Measurements from ENCODE around the gene PKD1L1.

PKD1L1 gene

GRCh38 chr7:47906883-47907282, 41.4 kb downstream of the PKD1L1 start:
- no peak for DNase-seq (ENCODE audit: extremely low read depth in 1 of 2, low read depth in 1 of 2)

DNA sequence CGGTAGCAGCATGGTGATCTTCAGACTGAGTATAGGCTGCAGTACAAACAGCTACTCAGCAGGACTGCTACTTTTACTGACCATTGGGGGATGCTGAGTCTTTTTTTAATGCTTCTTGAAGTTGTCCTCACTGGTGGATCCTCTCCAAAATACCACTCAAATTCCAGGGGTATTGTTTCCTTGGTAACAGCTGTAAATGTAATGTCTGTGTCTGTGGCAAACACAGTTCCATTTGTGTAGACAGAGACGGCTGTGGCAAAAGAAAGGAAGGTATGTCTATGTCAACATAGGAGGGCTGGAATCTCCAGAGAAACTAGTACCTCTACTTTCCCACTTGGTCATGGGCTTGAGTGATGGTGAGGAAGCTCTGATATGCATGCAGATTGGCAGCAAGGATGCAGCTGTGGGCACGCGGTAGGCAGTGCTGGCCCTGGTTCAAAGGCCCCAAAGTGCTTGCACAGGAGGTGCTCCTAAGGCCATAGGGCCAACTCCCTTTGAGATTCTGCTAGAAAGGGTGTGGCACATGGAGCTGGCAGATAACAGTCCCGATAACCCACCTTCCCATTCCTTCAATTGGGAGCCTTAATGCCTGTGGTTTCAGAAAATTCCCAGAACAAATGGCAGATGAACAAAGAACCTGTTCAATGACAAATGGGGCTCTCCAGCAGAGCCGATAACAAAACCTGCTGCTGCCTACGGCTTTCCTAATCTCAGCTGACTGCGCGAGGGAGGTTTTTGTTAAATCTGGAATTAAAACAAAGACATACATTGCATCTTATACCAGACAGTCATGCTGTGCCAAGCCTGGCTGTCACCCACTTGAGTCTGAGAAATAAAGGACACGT, 43.0 kb downstream of the PKD1L1 start:
- DNase-seq (ENCODE audit: extremely low read depth in 1 of 2, low read depth in 1 of 2): no peak

DNA sequence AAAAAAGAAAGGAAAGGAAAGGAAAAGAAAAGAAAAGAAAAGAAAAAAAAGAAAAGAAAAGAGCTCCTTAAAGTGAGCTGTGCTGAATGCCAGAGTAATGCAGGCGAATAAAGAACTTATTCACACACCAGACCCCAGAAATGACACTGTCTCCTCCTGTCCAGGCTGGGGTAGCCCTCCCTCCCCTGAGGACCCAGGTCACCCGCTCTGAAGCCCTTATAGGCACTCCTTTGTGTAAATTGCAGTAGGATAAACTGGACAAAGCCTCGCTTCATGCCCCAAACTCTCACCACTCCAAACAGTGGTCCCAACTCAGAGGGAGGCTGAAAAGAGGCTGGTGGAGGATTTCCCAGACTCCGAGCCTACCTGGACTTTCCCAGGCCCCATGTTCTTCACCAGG, 46.3 kb downstream of the PKD1L1 start:
- DNase-seq (ENCODE audit: extremely low read depth in 1 of 2, low read depth in 1 of 2): no peak

DNA sequence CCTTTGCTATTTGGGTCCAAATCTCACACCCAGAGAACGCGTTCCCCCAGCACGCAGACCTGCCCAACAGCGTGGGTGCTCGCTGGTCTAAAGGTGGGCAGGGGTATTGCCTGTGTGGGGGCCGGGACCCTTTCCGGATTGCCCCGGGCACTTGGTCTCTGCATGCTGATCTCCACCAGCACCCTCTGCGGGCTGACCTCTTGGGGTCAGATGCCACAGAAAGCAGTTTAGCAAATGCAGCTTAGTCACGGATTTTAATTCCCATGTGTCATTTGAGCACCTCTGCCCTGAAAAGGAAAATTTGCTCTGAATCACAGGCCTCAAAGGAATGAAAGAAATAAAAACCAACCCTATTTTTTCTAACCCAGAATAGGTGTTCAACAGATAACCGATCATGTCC, 46.7 kb downstream of the PKD1L1 start:
- no peak for DNase-seq (ENCODE audit: extremely low read depth in 1 of 2, low read depth in 1 of 2)

- no peak for DNase-seq (ENCODE audit: extremely low read depth in 1 of 2, low read depth in 1 of 2)
Measured at GRCh38 chr7:47897831-47898230, 50.4 kb downstream of the PKD1L1 start.

- DNase-seq (ENCODE audit: extremely low read depth in 1 of 2, low read depth in 1 of 2): no peak
Measured at GRCh38 chr7:47896809-47897423, 51.4 kb downstream of the PKD1L1 start.

GRCh38 chr7:47895026-47895425, 53.2 kb downstream of the PKD1L1 start:
- DNase-seq (ENCODE audit: extremely low read depth in 1 of 2, low read depth in 1 of 2): no peak

DNA sequence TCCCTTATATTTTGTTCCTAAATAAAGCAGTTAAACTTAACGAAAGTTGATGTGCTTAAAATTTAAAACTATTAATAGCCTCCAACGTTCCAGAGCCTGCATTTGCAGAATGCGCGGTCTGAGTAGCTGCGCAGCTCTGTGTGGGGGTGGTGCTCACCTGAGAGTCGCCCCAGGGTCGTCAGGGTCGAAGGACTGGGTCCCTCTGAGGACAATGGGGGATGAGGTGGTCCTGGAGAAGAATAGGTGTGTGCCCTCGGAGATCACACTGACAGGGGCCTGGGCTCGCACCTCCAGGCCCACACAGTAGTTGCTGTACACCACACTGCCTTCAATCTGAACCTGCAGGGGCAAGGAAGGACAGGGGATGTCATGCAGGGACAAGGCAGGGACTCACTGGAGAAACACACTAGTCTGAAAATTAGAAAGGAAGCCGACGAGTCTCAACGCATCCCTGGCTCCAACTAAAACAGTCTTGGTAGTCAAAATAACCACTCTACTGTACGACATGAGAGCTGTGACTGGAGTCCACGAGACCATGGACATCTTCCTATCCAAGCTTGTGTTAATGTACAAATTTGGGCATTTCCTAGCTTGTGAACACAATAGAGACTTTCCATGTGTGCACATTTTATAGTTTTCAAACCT, 54.4 kb downstream of the PKD1L1 start:
- DNase-seq (ENCODE audit: extremely low read depth in 1 of 2, low read depth in 1 of 2): no peak

- DNase-seq (ENCODE audit: extremely low read depth in 1 of 2, low read depth in 1 of 2): no peak
Measured at GRCh38 chr7:47893238-47893637, 55.0 kb downstream of the PKD1L1 start.

- no peak for DNase-seq (ENCODE audit: extremely low read depth in 1 of 2, low read depth in 1 of 2)
Measured at GRCh38 chr7:47890606-47891005, 57.7 kb downstream of the PKD1L1 start.

DNA sequence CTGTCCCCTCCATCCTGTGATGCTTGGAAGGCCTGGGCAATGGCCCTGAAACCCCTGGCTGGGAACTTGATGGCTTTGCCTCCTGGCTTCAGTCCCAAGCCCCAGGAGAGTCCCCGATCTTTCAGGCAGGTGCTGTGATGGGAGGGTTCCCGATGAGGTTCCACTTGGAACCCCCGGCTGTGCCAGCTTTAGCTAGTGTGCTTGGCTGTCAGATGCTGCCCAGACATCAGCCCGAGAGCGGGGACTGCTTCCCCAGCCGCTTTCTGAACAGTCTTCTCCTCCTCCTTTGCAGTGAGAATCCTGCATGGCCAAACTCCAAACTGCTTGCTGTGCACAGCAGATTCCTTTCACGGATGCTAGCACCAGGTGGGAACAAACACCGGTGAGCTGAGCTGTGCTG, 58.1 kb downstream of the PKD1L1 start:
- no peak for DNase-seq (ENCODE audit: extremely low read depth in 1 of 2, low read depth in 1 of 2)

GRCh38 chr7:47889723-47890122, 58.5 kb downstream of the PKD1L1 start:
- DNase-seq (ENCODE audit: extremely low read depth in 1 of 2, low read depth in 1 of 2): no peak

GRCh38 chr7:47888371-47889265, 59.6 kb downstream of the PKD1L1 start:
- DNase-seq (ENCODE audit: extremely low read depth in 1 of 2, low read depth in 1 of 2): no peak

GRCh38 chr7:47887016-47887640, 61.1 kb downstream of the PKD1L1 start:
- DNase-seq (ENCODE audit: extremely low read depth in 1 of 2, low read depth in 1 of 2): no peak

DNA sequence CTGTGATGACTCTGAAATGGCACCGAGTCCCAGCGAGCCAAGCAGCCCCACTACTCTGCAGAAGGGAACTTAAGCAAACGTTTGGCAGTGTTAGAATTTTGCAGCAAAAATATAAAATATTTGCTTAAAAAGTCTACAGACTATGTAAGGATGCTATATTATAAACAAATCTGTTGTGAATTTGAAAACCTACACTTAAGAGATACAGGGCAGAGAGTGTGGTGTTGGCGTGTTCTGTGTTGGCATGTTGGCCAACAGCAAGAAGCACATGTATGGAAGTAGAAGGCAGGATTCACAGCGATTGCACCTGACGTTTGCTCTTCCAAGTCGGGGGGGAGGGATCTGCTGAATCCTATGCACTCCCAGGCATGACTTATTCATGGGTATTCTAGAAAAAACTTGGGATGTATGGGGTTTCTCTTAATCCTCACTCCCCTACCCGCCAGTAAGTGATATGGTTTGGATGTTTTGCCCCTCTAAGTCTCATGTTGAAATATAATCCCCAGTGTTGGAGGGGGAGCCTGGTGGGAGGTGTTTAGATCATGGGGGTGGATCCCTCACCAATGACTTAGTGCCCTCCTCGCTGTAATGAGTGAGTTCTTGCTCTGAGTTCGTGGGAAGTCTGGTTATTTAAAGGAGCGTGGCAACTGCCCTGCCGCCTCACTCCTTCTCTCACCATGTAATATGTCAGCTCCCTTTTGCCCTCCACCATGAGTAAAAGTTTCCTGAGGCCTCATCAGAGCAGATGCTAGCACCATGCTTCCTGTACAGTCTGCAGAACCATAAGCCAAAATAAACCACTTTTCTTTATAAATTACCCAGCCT, 62.1 kb downstream of the PKD1L1 start:
- DNase-seq (ENCODE audit: extremely low read depth in 1 of 2, low read depth in 1 of 2): no peak

DNA sequence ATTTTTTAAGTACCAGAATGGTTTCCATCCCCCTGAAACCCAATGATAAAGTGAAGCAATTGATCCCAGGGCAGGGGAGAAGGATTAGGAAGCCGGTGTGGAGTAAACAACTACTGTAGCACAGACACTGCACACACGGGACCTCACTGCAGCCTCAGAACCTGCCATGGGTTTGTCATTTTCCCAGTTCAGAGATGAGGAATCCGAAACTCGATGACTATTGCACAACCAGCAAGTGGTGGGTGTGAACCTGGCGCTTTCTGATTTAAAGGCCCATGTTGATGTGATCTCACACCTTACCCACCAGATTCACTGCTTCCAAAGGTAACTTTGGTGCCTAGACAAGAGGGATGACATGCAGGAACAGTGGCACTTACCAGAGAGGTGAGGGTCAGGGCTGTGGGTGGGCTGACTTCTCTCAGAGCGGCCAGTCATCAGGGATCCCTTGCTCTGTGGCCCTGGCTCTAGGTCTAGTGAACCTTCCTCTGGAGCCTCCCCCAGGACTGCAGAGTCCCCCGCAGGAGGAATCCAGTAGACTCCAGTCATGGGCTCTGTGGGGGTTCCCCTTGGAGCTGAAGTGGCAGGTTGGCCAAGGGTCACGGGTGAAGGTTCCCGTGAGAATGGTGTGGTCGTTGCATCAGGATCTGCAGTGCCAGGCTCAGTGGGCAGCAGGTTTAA, 62.8 kb downstream of the PKD1L1 start:
- no peak for DNase-seq (ENCODE audit: extremely low read depth in 1 of 2, low read depth in 1 of 2)

DNA sequence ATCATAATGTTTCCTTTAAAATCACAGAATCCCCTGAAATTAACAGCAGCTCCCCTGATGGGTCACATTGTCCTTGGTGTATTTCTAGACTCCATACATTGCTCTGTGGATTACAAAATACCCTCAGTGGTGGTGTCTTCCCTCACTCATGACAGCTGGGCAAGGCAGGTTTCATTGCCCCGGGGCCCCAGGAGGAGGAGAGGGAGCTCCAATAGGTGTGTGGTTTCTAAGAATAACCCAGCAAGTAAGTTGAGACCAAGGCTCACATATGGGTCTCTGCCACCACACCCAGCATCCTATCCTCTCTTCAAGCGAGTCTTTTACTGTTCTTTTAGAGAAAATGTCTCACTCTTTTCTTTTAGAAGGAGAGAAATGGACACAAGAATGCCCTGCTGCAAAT, 63.6 kb downstream of the PKD1L1 start:
- no peak for DNase-seq (ENCODE audit: extremely low read depth in 1 of 2, low read depth in 1 of 2)

- DNase-seq (ENCODE audit: extremely low read depth in 1 of 2, low read depth in 1 of 2): no peak
Measured at GRCh38 chr7:47882635-47883034, 65.6 kb downstream of the PKD1L1 start.

DNA sequence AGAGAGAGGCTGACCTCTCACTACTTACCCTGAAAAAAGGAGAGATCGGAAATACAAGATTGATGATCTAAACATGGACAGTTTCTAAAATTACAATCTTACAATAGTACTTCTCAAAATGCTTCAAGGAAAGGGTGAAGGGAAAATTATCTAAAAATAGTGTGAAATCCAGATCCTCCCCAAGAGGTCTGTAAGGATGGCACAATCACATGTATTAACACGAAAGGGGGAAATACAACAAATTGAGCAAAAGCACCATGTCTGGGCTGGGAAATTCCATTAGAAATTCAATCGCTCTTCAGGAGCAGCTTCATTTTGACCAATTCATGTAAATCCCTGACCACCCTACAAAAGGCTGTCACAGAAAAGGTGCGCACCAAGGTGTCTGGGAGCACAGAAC, 67.0 kb downstream of the PKD1L1 start:
- no peak for DNase-seq (ENCODE audit: extremely low read depth in 1 of 2, low read depth in 1 of 2)
